ENCODE data around the gene GOSR2. TPM values are rescaled to one million over a fixed set of nuclear protein-coding genes. Genes with fewer than 3 reads are reported as not detected.

The GOSR2 gene
- total and polyA plus RNA-seq, 2 of the 13 experiments (the other 11 are each of a cell fraction or from before 2014, with no cell fraction given), result 61.5 to 63.9 TPM

GRCh38 chr17:46943501-46944393, 20.8 kb downstream of the GOSR2 start (continued):
- TF ChIP-seq, protein P1, sequence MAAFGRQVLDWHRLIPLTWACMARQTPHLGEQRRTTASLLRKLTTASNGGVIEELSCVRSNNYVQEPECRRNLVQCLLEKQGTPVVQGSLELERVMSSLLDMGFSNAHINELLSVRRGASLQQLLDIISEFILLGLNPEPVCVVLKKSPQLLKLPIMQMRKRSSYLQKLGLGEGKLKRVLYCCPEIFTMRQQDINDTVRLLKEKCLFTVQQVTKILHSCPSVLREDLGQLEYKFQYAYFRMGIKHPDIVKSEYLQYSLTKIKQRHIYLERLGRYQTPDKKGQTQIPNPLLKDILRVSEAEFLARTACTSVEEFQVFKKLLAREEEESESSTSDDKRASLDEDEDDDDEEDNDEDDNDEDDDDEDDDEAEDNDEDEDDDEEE (CRISPR knock-in tag; IDR thresholded peaks at IDR 0.05), result peak; percentile 93
- no peak for TF ChIP-seq BCLAF1 (IDR thresholded peaks at IDR 0.05)
- 0 out of 2 replicates have a peak, but pooled peaks have one; percentile 64 for TF ChIP-seq KAT7 (CRISPR knock-in tag; IDR thresholded peaks at IDR 0.05; ENCODE audit: borderline replicate concordance)
- TF ChIP-seq, protein P2, sequence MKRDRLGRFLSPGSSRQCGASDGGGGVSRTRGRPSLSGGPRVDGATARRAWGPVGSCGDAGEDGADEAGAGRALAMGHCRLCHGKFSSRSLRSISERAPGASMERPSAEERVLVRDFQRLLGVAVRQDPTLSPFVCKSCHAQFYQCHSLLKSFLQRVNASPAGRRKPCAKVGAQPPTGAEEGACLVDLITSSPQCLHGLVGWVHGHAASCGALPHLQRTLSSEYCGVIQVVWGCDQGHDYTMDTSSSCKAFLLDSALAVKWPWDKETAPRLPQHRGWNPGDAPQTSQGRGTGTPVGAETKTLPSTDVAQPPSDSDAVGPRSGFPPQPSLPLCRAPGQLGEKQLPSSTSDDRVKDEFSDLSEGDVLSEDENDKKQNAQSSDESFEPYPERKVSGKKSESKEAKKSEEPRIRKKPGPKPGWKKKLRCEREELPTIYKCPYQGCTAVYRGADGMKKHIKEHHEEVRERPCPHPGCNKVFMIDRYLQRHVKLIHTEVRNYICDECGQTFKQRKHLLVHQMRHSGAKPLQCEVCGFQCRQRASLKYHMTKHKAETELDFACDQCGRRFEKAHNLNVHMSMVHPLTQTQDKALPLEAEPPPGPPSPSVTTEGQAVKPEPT (CRISPR knock-in tag; IDR thresholded peaks at IDR 0.05; ENCODE audit: low read depth), result peak; percentile 70
- TF ChIP-seq ZNF563 (CRISPR knock-in tag; IDR thresholded peaks at IDR 0.05), result peak; percentile 82; the same call in 1 of the 2 replicates
- TF ChIP-seq ZNF263 (CRISPR knock-in tag; IDR thresholded peaks at IDR 0.05), result peak; percentile 76
- peak; percentile 96 for TF ChIP-seq ZBTB39 (CRISPR knock-in tag; IDR thresholded peaks at IDR 0.05)
- no peak for TF ChIP-seq RERE (CRISPR knock-in tag; IDR thresholded peaks at IDR 0.05; ENCODE audit: low read depth)
- peak; percentile 84 for TF ChIP-seq ASH2L (IDR thresholded peaks at IDR 0.05; ENCODE audit: insufficient read length, low read depth, low read length)
- TF ChIP-seq, protein P3, sequence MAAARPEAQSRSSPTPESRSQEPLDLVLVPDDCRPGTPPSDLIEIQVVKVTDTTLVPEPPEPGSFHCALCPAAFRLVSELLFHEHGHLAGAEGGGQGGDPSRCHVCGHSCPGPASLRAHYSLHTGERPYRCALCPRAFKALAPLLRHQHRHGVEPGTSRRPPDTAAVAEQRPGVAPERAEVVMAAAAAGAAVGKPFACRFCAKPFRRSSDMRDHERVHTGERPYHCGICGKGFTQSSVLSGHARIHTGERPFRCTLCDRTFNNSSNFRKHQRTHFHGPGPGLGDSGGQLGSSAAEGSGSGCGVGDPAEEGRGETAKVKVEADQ (CRISPR knock-in tag; IDR thresholded peaks at IDR 0.05; ENCODE audit: borderline replicate concordance), result peak; percentile 93
- peak; percentile 96 for TF ChIP-seq REPIN1 (CRISPR knock-in tag; IDR thresholded peaks at IDR 0.05; ENCODE audit: borderline replicate concordance, low read depth)
- peak; percentile 44; the same call in 1 of the 2 replicates for TF ChIP-seq MAFF (IDR thresholded peaks at IDR 0.05; ENCODE audit: low read depth, low read length)

All from HepG2 (cell line).